Measurements from ENCODE around the gene ST3GAL2.

DNA sequence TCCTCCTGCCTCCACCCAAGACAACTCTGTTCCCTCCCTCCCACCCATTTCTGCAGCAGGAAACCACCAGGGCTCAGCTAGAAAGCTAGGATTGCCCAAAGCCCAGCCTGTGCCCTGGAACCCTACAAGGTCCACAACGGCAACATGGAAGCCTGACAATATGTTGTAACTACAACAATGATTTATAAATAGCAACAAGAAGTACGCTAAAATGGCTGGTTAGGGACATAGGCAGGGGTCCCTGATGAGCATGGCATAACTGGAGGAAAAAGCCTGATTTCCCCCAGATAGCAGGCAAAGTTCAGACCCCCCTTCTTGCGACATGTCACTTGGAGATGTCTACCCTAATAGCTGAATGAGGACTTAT is 6.6 kb downstream of the ST3GAL2 start:
- TF ChIP-seq, protein P1, sequence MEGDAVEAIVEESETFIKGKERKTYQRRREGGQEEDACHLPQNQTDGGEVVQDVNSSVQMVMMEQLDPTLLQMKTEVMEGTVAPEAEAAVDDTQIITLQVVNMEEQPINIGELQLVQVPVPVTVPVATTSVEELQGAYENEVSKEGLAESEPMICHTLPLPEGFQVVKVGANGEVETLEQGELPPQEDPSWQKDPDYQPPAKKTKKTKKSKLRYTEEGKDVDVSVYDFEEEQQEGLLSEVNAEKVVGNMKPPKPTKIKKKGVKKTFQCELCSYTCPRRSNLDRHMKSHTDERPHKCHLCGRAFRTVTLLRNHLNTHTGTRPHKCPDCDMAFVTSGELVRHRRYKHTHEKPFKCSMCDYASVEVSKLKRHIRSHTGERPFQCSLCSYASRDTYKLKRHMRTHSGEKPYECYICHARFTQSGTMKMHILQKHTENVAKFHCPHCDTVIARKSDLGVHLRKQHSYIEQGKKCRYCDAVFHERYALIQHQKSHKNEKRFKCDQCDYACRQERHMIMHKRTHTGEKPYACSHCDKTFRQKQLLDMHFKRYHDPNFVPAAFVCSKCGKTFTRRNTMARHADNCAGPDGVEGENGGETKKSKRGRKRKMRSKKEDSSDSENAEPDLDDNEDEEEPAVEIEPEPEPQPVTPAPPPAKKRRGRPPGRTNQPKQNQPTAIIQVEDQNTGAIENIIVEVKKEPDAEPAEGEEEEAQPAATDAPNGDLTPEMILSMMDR (IDR thresholded peaks at IDR 0.05) = no peak
- TF ChIP-seq EZH2 (IDR thresholded peaks at IDR 0.05; ENCODE audit: borderline replicate concordance, insufficient read depth, low read depth, low read length, poor library complexity, severe bottlenecking) = no peak

All from B cell (primary cell).